GM12872 (cell line): ENCODE measurements around the gene RUFY3.

Experiments
- TF ChIP-seq, protein P1 (sequence below): IDR thresholded peaks from 3 replicates; pipeline ENCODE4 v1.5.1; 2011; ENCODE audit warnings: low read depth, mild to moderate bottlenecking, low read length, moderate library complexity; ENCODE audit not compliant: insufficient read depth

Gene RUFY3

GRCh38 chr4:70761276-70761816, 39.6 kb downstream of the RUFY3 start:
- TF ChIP-seq, protein P1, sequence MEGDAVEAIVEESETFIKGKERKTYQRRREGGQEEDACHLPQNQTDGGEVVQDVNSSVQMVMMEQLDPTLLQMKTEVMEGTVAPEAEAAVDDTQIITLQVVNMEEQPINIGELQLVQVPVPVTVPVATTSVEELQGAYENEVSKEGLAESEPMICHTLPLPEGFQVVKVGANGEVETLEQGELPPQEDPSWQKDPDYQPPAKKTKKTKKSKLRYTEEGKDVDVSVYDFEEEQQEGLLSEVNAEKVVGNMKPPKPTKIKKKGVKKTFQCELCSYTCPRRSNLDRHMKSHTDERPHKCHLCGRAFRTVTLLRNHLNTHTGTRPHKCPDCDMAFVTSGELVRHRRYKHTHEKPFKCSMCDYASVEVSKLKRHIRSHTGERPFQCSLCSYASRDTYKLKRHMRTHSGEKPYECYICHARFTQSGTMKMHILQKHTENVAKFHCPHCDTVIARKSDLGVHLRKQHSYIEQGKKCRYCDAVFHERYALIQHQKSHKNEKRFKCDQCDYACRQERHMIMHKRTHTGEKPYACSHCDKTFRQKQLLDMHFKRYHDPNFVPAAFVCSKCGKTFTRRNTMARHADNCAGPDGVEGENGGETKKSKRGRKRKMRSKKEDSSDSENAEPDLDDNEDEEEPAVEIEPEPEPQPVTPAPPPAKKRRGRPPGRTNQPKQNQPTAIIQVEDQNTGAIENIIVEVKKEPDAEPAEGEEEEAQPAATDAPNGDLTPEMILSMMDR, result no peak

DNA sequence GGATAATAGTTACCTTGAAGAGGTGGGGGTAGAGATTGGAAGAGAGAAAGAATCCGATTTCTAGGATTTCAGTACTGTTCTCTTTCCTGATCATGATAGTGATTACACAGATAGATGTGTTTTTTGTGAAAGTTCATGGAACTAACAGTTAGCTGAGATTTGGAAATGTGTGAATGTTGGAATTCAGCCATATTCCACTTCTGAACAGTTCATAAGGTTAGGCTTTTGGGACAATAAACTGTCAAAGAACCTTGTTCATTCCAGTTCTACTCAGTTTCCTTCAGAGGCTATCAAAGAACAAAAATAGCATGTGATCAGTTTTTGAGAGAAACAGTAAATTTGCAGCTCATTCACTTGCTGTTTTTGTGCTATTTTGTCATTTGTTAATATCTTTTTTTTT, 43.6 kb downstream of the RUFY3 start:
- TF ChIP-seq, protein P1, result no peak

- TF ChIP-seq, protein P1, result no peak
These were observed 46.7 kb downstream of the RUFY3 start for GRCh38 chr4:70768301-70768948.

DNA sequence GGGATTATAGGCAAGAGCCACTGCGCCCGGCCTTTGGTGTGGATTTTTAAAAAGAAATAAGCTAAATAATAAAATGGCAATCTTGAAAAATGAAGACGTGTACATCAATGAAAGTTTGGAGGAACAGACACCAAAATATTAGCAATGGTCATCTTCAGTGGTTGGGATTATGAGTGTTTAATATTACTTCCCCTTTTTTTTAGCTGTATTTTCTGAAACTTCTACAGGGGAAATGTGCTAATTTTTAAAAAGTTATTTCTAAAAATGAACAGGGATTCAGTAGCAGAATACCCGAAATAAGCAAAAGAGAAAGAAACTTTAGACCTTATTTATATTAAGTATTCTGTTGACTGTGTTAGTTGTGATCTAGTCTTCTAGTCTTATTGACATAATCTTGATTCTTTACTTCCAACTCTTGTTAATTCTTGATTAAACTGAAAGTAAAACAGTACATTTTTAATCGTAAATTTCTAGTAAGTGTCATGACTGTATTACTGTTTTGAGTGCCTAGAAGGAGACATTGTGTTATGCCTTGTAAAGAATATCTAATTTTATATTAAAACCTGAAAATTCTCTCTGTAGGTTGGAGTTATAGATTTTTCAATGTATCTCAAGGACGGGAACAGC, 51.3 kb downstream of the RUFY3 start:
- TF ChIP-seq, protein P1, result no peak

- TF ChIP-seq, protein P1, result no peak
These were observed 57.2 kb downstream of the RUFY3 start for GRCh38 chr4:70778888-70779422.

DNA sequence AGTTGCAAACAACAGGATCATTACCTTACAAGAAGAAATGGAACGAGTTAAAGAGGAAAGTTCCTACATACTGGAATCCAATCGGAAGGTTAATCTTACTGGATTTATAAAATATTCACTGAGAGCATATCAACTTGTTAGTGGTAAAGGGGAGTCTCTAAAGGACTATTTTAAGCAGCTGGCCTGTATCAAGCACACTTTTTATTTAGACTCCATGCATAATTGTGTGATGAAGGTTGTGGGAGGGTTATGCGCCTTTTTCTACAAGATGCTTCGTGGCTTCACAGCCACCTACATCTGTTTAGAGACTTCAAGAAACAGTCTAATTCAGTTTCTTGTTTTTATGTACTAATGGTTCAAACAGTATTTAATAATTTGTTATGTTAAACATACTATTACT, 61.3 kb downstream of the RUFY3 start:
- TF ChIP-seq, protein P1, result no peak

GRCh38 chr4:70787496-70787895, 65.7 kb downstream of the RUFY3 start:
- TF ChIP-seq, protein P1, result no peak
